Measurements from ENCODE around the gene SUPT16H.

The SUPT16H gene

DNA sequence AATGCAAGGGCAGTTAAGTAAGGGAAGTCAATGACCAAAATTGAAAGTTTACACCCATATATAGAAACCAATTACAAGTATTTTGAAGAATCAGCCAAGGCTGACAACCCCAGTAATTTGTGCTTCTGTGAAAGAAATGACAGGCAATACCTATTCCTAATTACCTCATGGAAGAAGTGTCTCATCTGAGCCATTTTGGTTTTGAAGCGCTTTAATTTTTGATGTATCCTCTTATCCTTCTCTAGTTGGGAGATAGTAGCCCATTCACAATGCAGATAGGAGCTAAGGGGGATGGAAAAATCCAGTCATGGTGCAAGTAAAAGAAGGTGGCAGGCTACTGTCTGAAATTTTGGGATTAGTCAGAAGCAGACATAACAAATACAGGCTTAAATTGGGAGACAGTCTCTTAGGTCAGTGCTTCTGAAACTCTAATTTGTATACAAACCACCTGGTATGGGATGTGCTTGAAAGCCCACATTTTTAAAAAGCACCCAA, 30.4 kb upstream of the SUPT16H start:
- H3K27me3 ChIP-seq (ENCODE audit: low read length), result no peaks in the 10 kb centered on the region
- H3K27ac ChIP-seq (ENCODE audit: low read depth, low read length), result no peak overlapping the region
- H3F3A ChIP-seq (ENCODE audit: insufficient read depth), result 0 out of 2 replicates have a peak, but pooled peaks cover 5% of the 10 kb centered on the region
- no peaks in the 10 kb centered on the region for H3K79me2 ChIP-seq (ENCODE audit: insufficient read depth, low read length)
- H4K20me1 ChIP-seq (ENCODE audit: low read depth, low read length), result 0 out of 2 replicates have a peak, but pooled peaks cover 6% of the 10 kb centered on the region
- H2AFZ ChIP-seq (ENCODE audit: low read depth, low read length, severe bottlenecking), result no peak overlapping the region
- TF ChIP-seq EZH2phosphoT487 (conservative IDR thresholded peaks at IDR 0.05; ENCODE audit: low read length), result no peak
- TF ChIP-seq CTCF (IDR thresholded peaks at IDR 0.05; ENCODE audit: insufficient read depth, low read length, poor library complexity, severe bottlenecking), result no peak
- H3K9me3 ChIP-seq (ENCODE audit: insufficient read depth, low read length), result no peaks in the 10 kb centered on the region
- H3K9me2 ChIP-seq (replicated peaks; ENCODE audit: insufficient read depth, low read length), result no peaks in the 10 kb centered on the region
- no peak overlapping the region for H3K9ac ChIP-seq (ENCODE audit: low read length)
- H3K4me2 ChIP-seq (ENCODE audit: low read depth, low read length, poor library complexity, severe bottlenecking), result no peak overlapping the region
- H3K36me3 ChIP-seq (ENCODE audit: low read length), result peaks cover 53% of the 10 kb centered on the region; the same call in 1 of the 2 replicates
- H3K4me3 ChIP-seq (ENCODE audit: insufficient read depth, low read length, poor library complexity, severe bottlenecking), result no peak overlapping the region

GRCh38 chr14:21408147-21408546, 24.3 kb upstream of the SUPT16H start:
- no peaks in the 10 kb centered on the region for H3K27me3 ChIP-seq (ENCODE audit: low read length)
- H3K9me2 ChIP-seq (replicated peaks; ENCODE audit: insufficient read depth, low read length), result no peaks in the 10 kb centered on the region
- H3K4me2 ChIP-seq (ENCODE audit: low read depth, low read length, poor library complexity, severe bottlenecking), result no peak overlapping the region
- H3K9ac ChIP-seq (ENCODE audit: low read length), result no peak overlapping the region
- no peaks in the 10 kb centered on the region for H4K20me1 ChIP-seq (ENCODE audit: low read depth, low read length)
- TF ChIP-seq CTCF (IDR thresholded peaks at IDR 0.05; ENCODE audit: insufficient read depth, low read length, poor library complexity, severe bottlenecking) (no peak), EZH2phosphoT487 (conservative IDR thresholded peaks at IDR 0.05; ENCODE audit: low read length) (no peak)
- H3K4me3 ChIP-seq (ENCODE audit: insufficient read depth, low read length, poor library complexity, severe bottlenecking), result no peak overlapping the region
- peaks cover 68% of the 10 kb centered on the region for H3K36me3 ChIP-seq (ENCODE audit: low read length)
- H3K79me2 ChIP-seq (ENCODE audit: insufficient read depth, low read length), result no peaks in the 10 kb centered on the region
- H2AFZ ChIP-seq (ENCODE audit: low read depth, low read length, severe bottlenecking), result no peak overlapping the region
- no peaks in the 10 kb centered on the region for H3K9me3 ChIP-seq (ENCODE audit: insufficient read depth, low read length)
- H3K27ac ChIP-seq (ENCODE audit: low read depth, low read length), result no peak overlapping the region
- H3F3A ChIP-seq (ENCODE audit: insufficient read depth), result no peaks in the 10 kb centered on the region

- Histone ChIP-seq H3K4me2 (ENCODE audit: low read depth, low read length, poor library complexity, severe bottlenecking) (no peak overlapping the region), H3K27me3 (ENCODE audit: low read length) (no peaks in the 10 kb centered on the region), H4K20me1 (ENCODE audit: low read depth, low read length) (no peaks in the 10 kb centered on the region), H3K27ac (ENCODE audit: low read depth, low read length) (no peak overlapping the region), H3K36me3 (ENCODE audit: low read length) (peaks cover 76% of the 10 kb centered on the region), H3F3A (ENCODE audit: insufficient read depth) (no peaks in the 10 kb centered on the region), H3K9me2 (replicated peaks; ENCODE audit: insufficient read depth, low read length) (no peaks in the 10 kb centered on the region), H3K9me3 (ENCODE audit: insufficient read depth, low read length) (no peaks in the 10 kb centered on the region), H2AFZ (ENCODE audit: low read depth, low read length, severe bottlenecking) (no peak overlapping the region), H3K4me3 (ENCODE audit: insufficient read depth, low read length, poor library complexity, severe bottlenecking) (no peak overlapping the region), H3K9ac (ENCODE audit: low read length) (no peak overlapping the region), H3K79me2 (ENCODE audit: insufficient read depth, low read length) (no peaks in the 10 kb centered on the region)
- TF ChIP-seq EZH2phosphoT487 (conservative IDR thresholded peaks at IDR 0.05; ENCODE audit: low read length) (no peak), CTCF (IDR thresholded peaks at IDR 0.05; ENCODE audit: insufficient read depth, low read length, poor library complexity, severe bottlenecking) (no peak)
These were observed 22.4 kb upstream of the SUPT16H start for GRCh38 chr14:21406213-21406612.
